PC-3 (cell line): ENCODE results near the gene TANC1. TPM values are rescaled to one million over a fixed set of nuclear protein-coding genes. Genes with fewer than 3 reads are reported as not detected.

ENCODE experiments used
- ATAC-seq: fragments of 200-7000 bp; cut with Tn5 transposase; 2 replicates; pipeline ENCODE4 v1.9.1; 2020; ENCODE audit warnings: mild to moderate bottlenecking, moderate library complexity
- BruUV-seq: library from RNA; stranded (reverse); fragments of 400-500 nt; replicated peaks from 2 replicates; lab custom pipeline; 2021; lab: Mats Ljungman, UMichigan
- CTCF ChIA-PET: fragments of 300-600 bp; sonication (Branson Sonifier 250); formaldehyde crosslinking; loops from one replicate; lab custom pipeline; 2022; ENCODE audit warnings: antibody characterized with exemption; lab: Charles Lee
- POLR2A ChIA-PET: fragments of 300-600 bp; sonication (Branson Sonifier 250); formaldehyde crosslinking; loops from one replicate; lab custom pipeline; 2022; ENCODE audit warnings: antibody characterized with exemption; ENCODE audit not compliant: unreplicated experiment; lab: Charles Lee
- DNase-seq: peaks from one replicate; pipeline ENCODE4 v3.0.0-alpha.2; 2015
- H2AFZ ChIP-seq: fragments of 300-600 bp; sonication (generic); 2 replicates; pipeline ENCODE4 v1.6.0; 2016; ENCODE audit warnings: antibody characterized with exemption, low read length
- H3F3A ChIP-seq: fragments of 300-600 bp; sonication (generic); one replicate; pipeline ENCODE4 v1.6.0; 2017; ENCODE audit warnings: antibody characterized with exemption, low read length, control low read depth, mild to moderate bottlenecking; ENCODE audit not compliant: unreplicated experiment
- H3K27ac ChIP-seq: fragments of 300-600 bp; sonication (generic); 2 replicates; pipeline ENCODE4 v1.5.1; 2016; ENCODE audit warnings: mild to moderate bottlenecking, low read length
- H3K27me3 ChIP-seq: fragments of 300-600 bp; sonication (generic); 2 replicates; pipeline ENCODE4 v1.6.1; 2016; ENCODE audit warnings: low read length, mixed read lengths
- H3K36me3 ChIP-seq: fragments of 300-600 bp; sonication (generic); 2 replicates; pipeline ENCODE4 v1.6.1; 2016; ENCODE audit warnings: low read depth, mixed run types, low read length, mixed read lengths
- H3K4me1 ChIP-seq: fragments of 300-600 bp; sonication (generic); 2 replicates; pipeline ENCODE4 v1.5.1; 2016; ENCODE audit warnings: low read length; ENCODE audit not compliant: insufficient read depth
- H3K4me2 ChIP-seq: fragments of 300-600 bp; sonication (generic); 2 replicates; pipeline ENCODE4 v1.6.0; 2016; ENCODE audit warnings: low read length
- H3K4me3 ChIP-seq: fragments of 300-600 bp; sonication (generic); 2 replicates; pipeline ENCODE4 v1.5.1; 2016; ENCODE audit warnings: mild to moderate bottlenecking, low read length, mixed read lengths
- H3K79me2 ChIP-seq: fragments of 300-600 bp; sonication (generic); 2 replicates; pipeline ENCODE4 v1.6.1; 2017; ENCODE audit warnings: low read length, mixed read lengths
- H3K9ac ChIP-seq: fragments of 300-600 bp; sonication (generic); 2 replicates; pipeline ENCODE4 v1.6.0; 2016; ENCODE audit warnings: mild to moderate bottlenecking, low read length
- H3K9me2 ChIP-seq: fragments of 300-600 bp; sonication (generic); replicated peaks from 2 replicates; pipeline ENCODE4 v1.6.1; 2016; ENCODE audit warnings: mixed run types, low read length, mixed read lengths
- H3K9me3 ChIP-seq: fragments of 300-600 bp; sonication (generic); 2 replicates; pipeline ENCODE4 v1.6.1; 2016; ENCODE audit warnings: low read length, mixed read lengths
- H4K20me1 ChIP-seq: fragments of 300-600 bp; sonication (generic); 2 replicates; pipeline ENCODE4 v1.6.1; 2016; ENCODE audit warnings: low read length, mixed read lengths
- CTCF ChIP-seq: fragments of 300-600 bp; sonication (generic); conservative IDR thresholded peaks from 2 replicates; pipeline ENCODE4 v1.5.1; 2017; ENCODE audit warnings: antibody characterized with exemption, low read depth, mild to moderate bottlenecking, low read length
- EZH2 ChIP-seq: fragments of 300-600 bp; sonication (generic); IDR thresholded peaks from one replicate; pipeline ENCODE4 v1.6.1; 2017; ENCODE audit warnings: antibody characterized with exemption, mild to moderate bottlenecking, low read length; ENCODE audit not compliant: unreplicated experiment
- EZH2phosphoT487 ChIP-seq: fragments of 300-600 bp; sonication (generic); IDR thresholded peaks from 2 replicates; pipeline ENCODE4 v1.6.1; 2018; ENCODE audit warnings: mild to moderate bottlenecking, antibody characterized with exemption, low read length, borderline replicate concordance
- intact Hi-C: fragments of 100-400 bp; cut with micrococcal nuclease; formaldehyde crosslinking; loops from 2 replicates; pipeline ENCODE4 v1.9.0; 2023
- total RNA-seq: library from RNA; depleted of rRNA; stranded (reverse); fragments of >200 nt; gene quantifications from 2 replicates; pipeline ENCODE4 v1.2.3, GENCODE V29; 2014

Gene TANC1
- total RNA-seq, 1 experiment from 2014 or later, result 17.6 TPM

GRCh38 chr2:159165048-159165447, 196.6 kb downstream of the TANC1 start:
- no peaks in the 10 kb centered on the region for H3K4me1 ChIP-seq
- no peak overlapping the region for H3K4me3 ChIP-seq
- DNase-seq (no peak), ATAC-seq (no peak)
- H4K20me1 ChIP-seq, result no peaks in the 10 kb centered on the region
- H3K36me3 ChIP-seq, result peaks cover 6% of the 10 kb centered on the region; the same call in 1 of the 2 replicates
- ChIA-PET CTCF (no interaction called here), POLR2A (no interaction called here)
- no peak overlapping the region for H3K9ac ChIP-seq
- no peaks in the 10 kb centered on the region for H3K79me2 ChIP-seq
- no peaks in the 10 kb centered on the region for H3K9me2 ChIP-seq
- H3K27ac ChIP-seq, result no peak overlapping the region
- no peaks in the 10 kb centered on the region for H3K9me3 ChIP-seq
- H2AFZ ChIP-seq, result no peak overlapping the region
- no TSS peak for BruUV-seq
- no peaks in the 10 kb centered on the region for H3F3A ChIP-seq
- no peaks in the 10 kb centered on the region for H3K27me3 ChIP-seq
- intact Hi-C loops, result no loop called here
- TF ChIP-seq EZH2phosphoT487 (no peak), CTCF (no peak), EZH2 (no peak)
- H3K4me2 ChIP-seq, result no peak overlapping the region

- Histone ChIP-seq H3K9ac (no peak overlapping the region), H3K27me3 (no peaks in the 10 kb centered on the region), H3K36me3 (peaks cover 9% of the 10 kb centered on the region; the same call in 1 of the 2 replicates), H3F3A (no peaks in the 10 kb centered on the region), H3K4me3 (no peak overlapping the region), H3K79me2 (no peaks in the 10 kb centered on the region), H3K4me1 (no peaks in the 10 kb centered on the region), H3K4me2 (no peak overlapping the region), H3K9me2 (no peaks in the 10 kb centered on the region), H2AFZ (no peak overlapping the region), H3K27ac (no peak overlapping the region), H4K20me1 (no peaks in the 10 kb centered on the region), H3K9me3 (no peaks in the 10 kb centered on the region)
- DNase-seq, result peak; percentile 15
- intact Hi-C loops, result loop anchor here (1.0 kb wide), 1 partner anchor 267 kb away; no protein-coding TSS in a partner anchor
- no TSS peak for BruUV-seq
- ChIA-PET CTCF (interaction anchor here (0.6 to 2.0 kb wide), 2 partner anchors 10 to 133 kb away, joined by 3 to 7 read pairs; no protein-coding TSS in a partner anchor), POLR2A (no interaction called here)
- peak; percentile 54 for ATAC-seq
- TF ChIP-seq EZH2 (no peak), EZH2phosphoT487 (no peak), CTCF (peak; percentile 43; the same call in 1 of the 2 replicates)
Observed at GRCh38 chr2:159168707-159169106, 200.3 kb downstream of the TANC1 start.

- ChIA-PET POLR2A (no interaction called here), CTCF (interaction anchor here (0.6 to 2.0 kb wide), 2 partner anchors 11 to 133 kb away, joined by 3 to 7 read pairs; no protein-coding TSS in a partner anchor)
- no peaks in the 10 kb centered on the region for H4K20me1 ChIP-seq
- no peaks in the 10 kb centered on the region for H3K79me2 ChIP-seq
- H3F3A ChIP-seq, result no peaks in the 10 kb centered on the region
- H3K27me3 ChIP-seq, result no peaks in the 10 kb centered on the region
- DNase-seq (no peak), ATAC-seq (no peak)
- TF ChIP-seq EZH2 (no peak), EZH2phosphoT487 (no peak), CTCF (no peak)
- no peak overlapping the region for H3K4me3 ChIP-seq
- no peak overlapping the region for H2AFZ ChIP-seq
- no peak overlapping the region for H3K4me2 ChIP-seq
- intact Hi-C loops, result no loop called here
- no TSS peak for BruUV-seq
- H3K27ac ChIP-seq, result no peak overlapping the region
- H3K9me2 ChIP-seq, result no peaks in the 10 kb centered on the region
- H3K36me3 ChIP-seq, result peaks cover 6% of the 10 kb centered on the region; the same call in 1 of the 2 replicates
- no peaks in the 10 kb centered on the region for H3K9me3 ChIP-seq
- H3K9ac ChIP-seq, result no peak overlapping the region
- H3K4me1 ChIP-seq, result no peaks in the 10 kb centered on the region
Observed at GRCh38 chr2:159169187-159169586, 200.7 kb downstream of the TANC1 start.
